ENCODE data around the gene DCXR.

DCXR gene

DNA sequence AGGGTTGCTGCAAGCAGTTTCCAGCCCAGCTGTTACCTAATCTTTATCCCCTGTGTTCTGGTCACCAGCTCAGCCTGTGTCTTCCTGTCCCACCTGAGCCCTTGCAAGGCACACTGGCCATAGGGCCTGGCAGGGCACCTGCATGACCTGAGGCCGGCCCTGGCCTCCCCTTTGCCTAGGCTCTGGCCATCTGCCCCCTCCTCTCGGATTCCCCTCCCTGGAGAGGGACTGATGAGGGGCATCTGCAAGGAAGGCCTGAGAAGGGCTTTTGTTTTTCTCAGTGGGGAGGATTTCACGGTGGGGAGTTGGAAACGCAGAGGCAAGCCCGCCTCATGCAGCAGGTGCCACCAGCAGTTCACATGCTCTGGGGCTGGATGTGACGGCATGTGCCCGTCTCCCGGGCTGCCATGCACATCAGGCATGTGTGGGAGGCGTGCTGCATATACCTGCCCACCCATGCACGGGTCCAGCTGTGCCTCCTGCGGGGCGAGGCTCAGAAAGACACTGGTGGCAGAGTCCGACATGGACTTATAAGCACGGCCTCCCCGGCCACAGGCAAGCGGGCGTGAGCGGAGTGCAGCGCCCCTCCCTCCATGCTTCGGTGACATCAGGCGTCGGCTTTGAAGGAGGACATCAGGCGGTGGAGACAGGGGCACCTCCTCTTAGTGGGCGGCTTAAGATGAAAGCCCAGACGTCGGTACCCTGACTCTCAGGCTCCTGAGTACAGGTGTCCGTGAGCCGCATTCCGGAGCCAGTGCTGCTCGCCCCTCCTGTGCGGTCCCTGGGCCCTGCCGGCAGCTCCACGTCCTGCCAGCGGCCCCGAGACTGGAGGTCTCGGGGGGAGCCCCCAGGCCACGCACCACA is 43.5 kb downstream of the DCXR start:
- peaks cover 7% of the 10 kb centered on the region for H3K36me3 ChIP-seq
- H3K4me1 ChIP-seq (ENCODE audit: control insufficient read depth in 1 of 2, insufficient read depth in 1 of 2, low read depth in 1 of 2, low read length in 1 of 2) = no peaks in the 10 kb centered on the region
- TF ChIP-seq, protein P1, sequence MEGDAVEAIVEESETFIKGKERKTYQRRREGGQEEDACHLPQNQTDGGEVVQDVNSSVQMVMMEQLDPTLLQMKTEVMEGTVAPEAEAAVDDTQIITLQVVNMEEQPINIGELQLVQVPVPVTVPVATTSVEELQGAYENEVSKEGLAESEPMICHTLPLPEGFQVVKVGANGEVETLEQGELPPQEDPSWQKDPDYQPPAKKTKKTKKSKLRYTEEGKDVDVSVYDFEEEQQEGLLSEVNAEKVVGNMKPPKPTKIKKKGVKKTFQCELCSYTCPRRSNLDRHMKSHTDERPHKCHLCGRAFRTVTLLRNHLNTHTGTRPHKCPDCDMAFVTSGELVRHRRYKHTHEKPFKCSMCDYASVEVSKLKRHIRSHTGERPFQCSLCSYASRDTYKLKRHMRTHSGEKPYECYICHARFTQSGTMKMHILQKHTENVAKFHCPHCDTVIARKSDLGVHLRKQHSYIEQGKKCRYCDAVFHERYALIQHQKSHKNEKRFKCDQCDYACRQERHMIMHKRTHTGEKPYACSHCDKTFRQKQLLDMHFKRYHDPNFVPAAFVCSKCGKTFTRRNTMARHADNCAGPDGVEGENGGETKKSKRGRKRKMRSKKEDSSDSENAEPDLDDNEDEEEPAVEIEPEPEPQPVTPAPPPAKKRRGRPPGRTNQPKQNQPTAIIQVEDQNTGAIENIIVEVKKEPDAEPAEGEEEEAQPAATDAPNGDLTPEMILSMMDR (IDR thresholded peaks at IDR 0.05) = no peak
- no peaks in the 10 kb centered on the region for H3K9me3 ChIP-seq
- no peaks in the 10 kb centered on the region for H3K27me3 ChIP-seq
- H3K27ac ChIP-seq = no peak overlapping the region
- H3K4me3 ChIP-seq (ENCODE audit: low read depth in 1 of 2, low read length in 1 of 2) = no peak overlapping the region

DNA sequence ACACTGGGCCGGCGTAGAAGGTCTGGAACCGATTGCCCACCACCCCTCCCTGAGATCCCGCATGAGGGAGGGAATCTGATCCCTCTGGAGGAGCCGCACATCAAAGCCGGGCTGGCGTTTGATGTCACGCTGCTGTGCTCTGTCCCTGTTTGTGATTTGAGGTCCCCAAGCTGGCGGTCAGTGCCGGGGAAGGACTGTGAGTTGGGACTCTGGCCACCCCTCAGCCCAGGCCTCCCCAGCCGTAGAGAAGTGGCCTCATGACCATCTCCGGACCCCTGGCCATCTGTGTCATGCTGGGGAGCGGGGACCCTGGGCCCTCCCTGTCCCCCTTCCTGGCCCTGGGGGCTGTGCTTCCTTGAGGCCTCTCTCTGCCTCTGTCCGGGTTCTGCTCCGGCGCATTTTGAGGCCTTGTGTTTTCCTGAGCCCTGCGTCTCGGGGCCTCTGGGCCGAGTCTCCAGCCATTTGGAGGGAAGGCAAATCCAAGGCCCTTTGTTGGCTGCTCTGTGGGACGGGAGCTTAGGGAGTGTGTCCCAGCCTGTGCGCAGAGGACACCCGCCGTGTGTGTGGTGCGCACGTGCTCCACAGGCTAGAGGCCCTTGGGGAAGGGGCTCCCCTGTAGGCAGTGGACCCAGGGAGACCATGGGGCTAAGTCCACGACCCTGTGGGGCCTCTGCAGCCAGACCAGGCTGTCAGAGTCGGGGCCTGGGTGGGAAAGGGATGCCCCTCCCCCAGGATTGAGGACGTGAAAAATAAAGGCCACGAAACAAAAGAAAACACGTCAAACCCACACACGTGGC is 45.0 kb downstream of the DCXR start:
- no peak overlapping the region for H3K27ac ChIP-seq
- H3K9me3 ChIP-seq = no peaks in the 10 kb centered on the region
- TF ChIP-seq, protein P1 (IDR thresholded peaks at IDR 0.05) = no peak
- no peaks in the 10 kb centered on the region for H3K4me1 ChIP-seq (ENCODE audit: control insufficient read depth in 1 of 2, insufficient read depth in 1 of 2, low read depth in 1 of 2, low read length in 1 of 2)
- peaks cover 7% of the 10 kb centered on the region for H3K36me3 ChIP-seq
- no peak overlapping the region for H3K4me3 ChIP-seq (ENCODE audit: low read depth in 1 of 2, low read length in 1 of 2)
- no peaks in the 10 kb centered on the region for H3K27me3 ChIP-seq

DNA sequence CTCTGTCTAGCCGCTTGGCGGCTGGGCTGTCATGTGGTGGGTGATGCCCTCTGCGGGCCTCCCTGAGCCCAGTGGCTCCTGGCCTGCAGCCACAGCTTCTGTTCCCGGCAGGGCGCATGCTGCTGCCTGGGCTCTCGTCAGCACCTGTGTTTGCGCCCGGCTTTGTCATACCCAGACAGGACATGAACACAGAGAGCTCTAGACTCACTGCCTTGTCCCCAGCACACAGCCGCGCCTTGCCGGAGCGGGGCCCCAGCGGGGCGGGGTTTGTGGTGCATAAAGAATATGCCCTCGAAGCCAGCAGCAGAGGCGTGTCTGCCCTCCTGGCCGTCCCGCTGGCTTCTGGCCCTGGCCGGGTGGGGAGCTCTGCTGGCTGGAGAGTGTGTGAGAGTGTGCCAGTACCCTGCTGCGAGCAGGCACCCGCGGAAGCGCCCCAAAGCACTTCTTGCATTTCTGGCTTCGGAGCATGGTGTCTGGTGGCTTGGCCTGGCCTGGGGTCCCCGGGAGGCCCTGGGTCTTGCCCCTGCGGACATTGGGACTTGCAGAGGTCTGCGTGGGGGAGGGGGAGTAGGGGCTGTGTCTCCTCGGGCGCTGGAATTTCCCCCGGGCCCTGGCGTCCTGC is 45.7 kb downstream of the DCXR start:
- Histone ChIP-seq H3K4me3 (ENCODE audit: low read depth in 1 of 2, low read length in 1 of 2) (no peak overlapping the region), H3K9me3 (no peaks in the 10 kb centered on the region), H3K4me1 (ENCODE audit: control insufficient read depth in 1 of 2, insufficient read depth in 1 of 2, low read depth in 1 of 2, low read length in 1 of 2) (no peaks in the 10 kb centered on the region), H3K36me3 (peaks cover 9% of the 10 kb centered on the region), H3K27ac (no peak overlapping the region), H3K27me3 (no peaks in the 10 kb centered on the region)
- TF ChIP-seq, protein P1 (IDR thresholded peaks at IDR 0.05) = no peak

DNA sequence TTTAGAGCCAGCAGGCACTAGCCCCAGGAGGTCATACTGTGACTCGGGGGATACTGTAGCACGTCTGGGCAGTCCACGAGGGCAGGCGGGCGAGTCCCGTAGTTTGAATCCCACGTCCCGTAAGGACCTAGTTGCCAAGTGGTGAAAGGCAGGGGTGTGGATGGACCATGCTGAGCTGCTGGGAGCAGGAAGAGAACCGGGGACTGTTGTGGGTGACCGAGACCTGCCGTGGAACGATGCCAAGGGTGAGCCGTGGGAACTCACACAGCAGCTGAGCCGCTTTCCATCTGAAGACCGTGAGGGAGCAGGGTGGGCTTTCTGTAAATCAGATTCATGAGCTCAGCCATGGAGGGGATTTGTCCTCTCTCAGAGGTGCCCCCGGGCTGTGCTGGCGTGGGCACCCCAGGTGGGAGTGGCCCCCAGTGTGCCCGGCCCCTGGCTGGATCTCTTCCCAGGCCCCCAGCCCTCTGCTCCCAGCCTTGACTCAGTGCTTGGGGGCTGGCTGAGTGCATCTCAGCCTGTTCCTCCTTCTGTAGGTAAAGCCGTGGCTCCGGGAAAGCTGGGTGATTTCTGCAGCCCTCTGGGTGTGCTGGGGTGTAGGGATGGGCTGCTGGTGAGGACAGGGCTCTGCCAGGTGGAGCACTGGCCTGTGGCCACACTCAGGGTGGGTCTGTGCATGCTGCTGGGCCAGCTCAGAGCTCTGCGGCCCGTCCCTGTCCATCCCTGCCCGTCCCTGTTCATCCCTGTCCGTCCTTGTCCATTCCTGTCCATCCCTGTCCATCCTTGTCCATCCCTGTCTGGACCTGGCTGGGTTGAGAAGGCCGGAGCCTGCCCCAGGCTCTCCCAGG is 46.4 kb downstream of the DCXR start:
- Histone ChIP-seq H3K36me3 (peaks cover 13% of the 10 kb centered on the region), H3K4me1 (ENCODE audit: control insufficient read depth in 1 of 2, insufficient read depth in 1 of 2, low read depth in 1 of 2, low read length in 1 of 2) (no peaks in the 10 kb centered on the region), H3K4me3 (ENCODE audit: low read depth in 1 of 2, low read length in 1 of 2) (no peak overlapping the region), H3K27ac (no peak overlapping the region), H3K9me3 (no peaks in the 10 kb centered on the region), H3K27me3 (no peaks in the 10 kb centered on the region)
- TF ChIP-seq, protein P1 (IDR thresholded peaks at IDR 0.05) = no peak
